Spleen (tissue), 11 donors: Measurements from ENCODE around the gene HOTAIR. TPM values are rescaled to one million over a fixed set of nuclear protein-coding genes. Genes with fewer than 3 reads are reported as not detected.
A peak's percentile ranks its signal among the peaks of the same experiment; 100 is the strongest.

Source experiments
- DNase-seq: peaks from one replicate; pipeline ENCODE4 v3.0.0-alpha.2; 2020
- H3K27ac ChIP-seq, 8 donors: fragments of 200-600 bp; sonication (generic) in 7 of 8; 1 replicate in 4 of 8; 2 replicates in 4 of 8; pipeline versions ENCODE4 v1.5.0 to v1.8.0; 2016 to 2021; ENCODE audit warnings: inconsistent platforms in 4 of 8, mild to moderate bottlenecking in 4 of 8, moderate library complexity in 1 of 8
- H3K27me3 ChIP-seq, 7 donors: fragments of 200-600 bp; sonication (generic) in 6 of 7; replicated peaks in 1 of 7; 1 replicate in 4 of 7; 2 replicates in 3 of 7; pipeline versions ENCODE4 v1.5.0 to v1.8.0; 2016 to 2021; ENCODE audit warnings: inconsistent platforms in 3 of 7, mild to moderate bottlenecking in 1 of 7
- H3K36me3 ChIP-seq, 6 donors: fragments of 200-600 bp; sonication (generic) in 5 of 6; 1 replicate in 4 of 6; 2 replicates in 2 of 6; pipeline versions ENCODE4 v1.5.0 to v1.8.0; 2016 to 2021; ENCODE audit warnings: inconsistent platforms in 2 of 6
- H3K4me1 ChIP-seq, 6 donors: fragments of 200-600 bp; sonication (generic) in 5 of 6; 1 replicate in 3 of 6; 2 replicates in 3 of 6; pipeline versions ENCODE4 v1.5.0 to v1.8.0; 2016 to 2021; ENCODE audit warnings: inconsistent platforms in 3 of 6
- H3K4me3 ChIP-seq, 8 donors: fragments of 200-600 bp; sonication (generic) in 7 of 8; 1 replicate in 4 of 8; 2 replicates in 4 of 8; pipeline versions ENCODE4 v1.5.0 to v1.8.0; 2016 to 2021; ENCODE audit warnings: inconsistent platforms in 4 of 8, mild to moderate bottlenecking in 4 of 8, moderate library complexity in 2 of 8
- H3K9me3 ChIP-seq, 8 donors: fragments of 200-600 bp; sonication (generic) in 7 of 8; 1 replicate in 4 of 8; 2 replicates in 4 of 8; pipeline versions ENCODE4 v1.5.0 to v1.8.0; 2016 to 2021; ENCODE audit warnings: inconsistent platforms in 4 of 8
- POLR2A ChIP-seq, 3 donors: fragments of 450-650 bp; IDR thresholded peaks; one replicate each; pipeline ENCODE4 v1.5.1; 2017; ENCODE audit warnings: antibody characterized with exemption in 3 of 3, mild to moderate bottlenecking in 1 of 3
- POLR2AphosphoS5 ChIP-seq, 3 donors: sonication (generic); formaldehyde crosslinking; IDR thresholded peaks; one replicate each; pipeline ENCODE4 v1.5.1; 2017; ENCODE audit warnings: antibody characterized with exemption in 3 of 3
- WGBS, 5 donors: extraction: QIAGEN DNeasy Blood & Tissue Kit in 3 of 5; methylation state at CpG; one replicate each; pipeline versions ENCODE4 v1.1.5 to v1.1.7; 2013 to 2018; 5-methylcytosine and 5-hydroxymethylcytosine counted together
- intact Hi-C: fragments of 100-400 bp; cut with DNase I; formaldehyde crosslinking; loops from one replicate; pipeline ENCODE4 v1.15.0; 2023; ENCODE audit warnings: low total_unique reads
- polyA plus RNA-seq, 3 donors: library from polyadenylated mRNA; stranded (reverse); fragments of 200-250 nt; gene quantifications; one replicate each; pipeline ENCODE4 v1.2.1, GENCODE V29; 2013
- total RNA-seq, 7 donors: library from RNA; depleted of rRNA in 3 of 7; stranded (reverse); fragments of >200 nt in 3 of 7; fragmentation: NEBNext Ultra II Directional in 4 of 7; extraction: Animal tissue kit (Norgen Biotek cat#: 25700) in 4 of 7; gene quantifications; one replicate each; pipeline versions ENCODE4 v1.1.0 to v1.2.1, GENCODE V29; 2016 to 2021
- TF ChIP-seq, protein P1 (sequence below), 11 experiments: fragments of 200-600 bp in 7 of 11; fragments of 450-650 bp in 4 of 11; sonication (generic) in 4 of 11; IDR thresholded peaks in 8 of 11; conservative IDR thresholded peaks in 3 of 11; 1 replicate in 7 of 11; 2 replicates in 4 of 11; pipeline versions ENCODE4 v1.4.0 to v1.8.0; 2016 to 2021; ENCODE audit warnings: antibody characterized with exemption in 11 of 11, inconsistent platforms in 4 of 11, mild to moderate bottlenecking in 1 of 11
- donor health status: healthy with polysubstance abuse.
- donor health status: DM: no; HTN: no; CAD: no; lungs with moderate emphysema.
- donor health status: DM: no; HTN: no; CAD: no.
- donor health status: Bipolar disorder and iron deficiency.
- donor health status: healthy.
- donor health status: DM: no; HTN: no; CAD: no.
- donor health status: DM: yes; HTN: yes; CAD: no.

Gene HOTAIR
- total and polyA plus RNA-seq, 10 donors = not detected

DNA sequence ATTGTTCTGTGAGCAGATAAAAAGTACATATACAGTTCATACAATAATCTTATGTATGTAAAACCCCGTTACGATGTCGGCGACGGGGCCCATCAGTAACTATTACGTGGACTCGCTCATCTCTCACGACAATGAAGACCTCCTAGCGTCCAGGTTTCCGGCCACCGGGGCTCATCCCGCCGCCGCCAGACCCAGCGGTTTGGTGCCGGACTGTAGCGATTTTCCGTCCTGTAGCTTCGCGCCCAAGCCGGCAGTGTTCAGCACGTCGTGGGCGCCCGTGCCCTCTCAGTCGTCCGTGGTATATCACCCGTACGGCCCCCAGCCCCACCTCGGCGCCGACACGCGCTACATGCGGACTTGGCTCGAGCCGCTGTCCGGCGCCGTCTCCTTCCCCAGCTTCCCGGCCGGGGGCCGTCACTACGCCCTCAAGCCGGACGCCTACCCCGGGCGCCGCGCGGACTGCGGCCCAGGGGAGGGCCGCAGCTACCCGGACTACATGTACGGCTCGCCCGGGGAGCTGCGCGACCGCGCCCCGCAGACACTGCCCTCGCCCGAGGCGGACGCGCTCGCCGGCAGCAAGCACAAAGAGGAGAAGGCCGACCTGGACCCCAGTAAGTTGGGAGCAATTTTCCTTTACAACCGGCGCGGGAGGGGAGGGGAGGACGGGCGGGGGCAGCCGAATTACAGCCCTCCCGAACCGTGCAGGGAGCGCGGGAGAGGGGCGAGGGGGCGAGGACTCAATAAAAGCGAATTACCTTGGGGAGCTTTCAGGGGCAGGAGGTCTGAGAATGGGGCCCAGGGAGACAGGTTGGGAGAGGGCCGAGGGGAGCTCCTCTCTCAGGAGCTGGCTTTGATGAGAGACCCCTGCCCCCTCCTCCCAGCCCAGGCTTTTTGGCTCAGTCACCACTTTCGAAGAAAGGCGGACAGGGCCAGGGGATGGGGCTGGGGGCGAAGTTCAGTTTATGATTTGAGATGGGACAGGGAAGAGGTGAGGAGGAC, 25.7 kb upstream of the HOTAIR start, which contains the start of gene HOXC9:
TSS of gene HOXC9 (plus strand) at position 46 of the 999 bp plus-strand sequence. CDS start at position 74, 28 bp downstream.
- no peaks in the 10 kb centered on the region for H3K9me3 ChIP-seq
- H3K36me3 ChIP-seq = no peaks in the 10 kb centered on the region
- WGBS, 5 donors = 5 to 8% (median 6%) methylated on average over 40 to 87 of the region's 87 CpGs
- intact Hi-C loops = loop anchor here (5.0 kb wide), 1 partner anchor 202 kb away; no protein-coding TSS in a partner anchor
- H3K4me3 ChIP-seq = peak within 1 kb of the TSS in 5 of 8 donors; percentile 13 to 53 (median 15)
- peaks cover 10 to 48% (median 31%) of the 10 kb centered on the region in 6 donors for H3K4me1 ChIP-seq
- no peak within 1 kb of the TSS for H3K27ac ChIP-seq
- no peak for DNase-seq
- TF ChIP-seq, protein P1, sequence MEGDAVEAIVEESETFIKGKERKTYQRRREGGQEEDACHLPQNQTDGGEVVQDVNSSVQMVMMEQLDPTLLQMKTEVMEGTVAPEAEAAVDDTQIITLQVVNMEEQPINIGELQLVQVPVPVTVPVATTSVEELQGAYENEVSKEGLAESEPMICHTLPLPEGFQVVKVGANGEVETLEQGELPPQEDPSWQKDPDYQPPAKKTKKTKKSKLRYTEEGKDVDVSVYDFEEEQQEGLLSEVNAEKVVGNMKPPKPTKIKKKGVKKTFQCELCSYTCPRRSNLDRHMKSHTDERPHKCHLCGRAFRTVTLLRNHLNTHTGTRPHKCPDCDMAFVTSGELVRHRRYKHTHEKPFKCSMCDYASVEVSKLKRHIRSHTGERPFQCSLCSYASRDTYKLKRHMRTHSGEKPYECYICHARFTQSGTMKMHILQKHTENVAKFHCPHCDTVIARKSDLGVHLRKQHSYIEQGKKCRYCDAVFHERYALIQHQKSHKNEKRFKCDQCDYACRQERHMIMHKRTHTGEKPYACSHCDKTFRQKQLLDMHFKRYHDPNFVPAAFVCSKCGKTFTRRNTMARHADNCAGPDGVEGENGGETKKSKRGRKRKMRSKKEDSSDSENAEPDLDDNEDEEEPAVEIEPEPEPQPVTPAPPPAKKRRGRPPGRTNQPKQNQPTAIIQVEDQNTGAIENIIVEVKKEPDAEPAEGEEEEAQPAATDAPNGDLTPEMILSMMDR (IDR thresholded peaks at IDR 0.05 in 8 of 11, conservative IDR thresholded peaks at IDR 0.05 in 3 of 11) = no peak
- TF ChIP-seq POLR2A (IDR thresholded peaks at IDR 0.05) (no peak), POLR2AphosphoS5 (IDR thresholded peaks at IDR 0.05) (no peak)
- peaks cover 16 to 100% (median 100%) of the 10 kb centered on the region in 7 donors for H3K27me3 ChIP-seq

DNA sequence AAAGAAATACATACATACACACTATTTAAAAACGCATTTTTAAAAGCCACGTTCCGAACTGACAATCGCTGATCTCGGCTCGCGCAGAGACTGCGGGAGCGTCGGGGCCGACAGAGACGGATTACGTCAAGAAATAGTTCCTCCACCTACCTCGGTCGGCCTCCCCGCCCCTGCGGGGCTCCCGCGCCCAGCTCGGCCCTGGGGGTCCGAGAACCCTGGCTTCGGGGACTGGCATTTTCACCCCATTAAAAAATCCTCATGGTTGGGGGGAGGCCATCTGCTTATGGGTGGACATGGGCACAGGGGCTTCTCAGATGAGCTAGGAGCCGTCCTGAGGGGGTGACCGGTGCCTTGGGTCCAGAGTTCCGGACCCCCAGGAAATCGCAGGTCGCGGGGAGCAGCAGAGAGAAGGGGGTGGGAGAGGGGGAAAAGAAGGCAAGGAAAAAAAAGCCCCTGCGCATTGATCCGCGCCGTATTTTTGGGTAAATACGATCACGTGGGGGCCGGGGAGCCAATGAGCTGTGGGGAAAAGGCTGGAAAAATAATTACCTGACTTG, 24.9 kb upstream of the HOTAIR start:
- Histone ChIP-seq H3K9me3 (no peaks in the 10 kb centered on the region), H3K27ac (no peak overlapping the region), H3K4me1 (peaks cover 18 to 48% (median 39%) of the 10 kb centered on the region in 6 donors), H3K36me3 (no peaks in the 10 kb centered on the region), H3K27me3 (peaks cover 18 to 100% (median 100%) of the 10 kb centered on the region in 7 donors), H3K4me3 (peak overlapping the region in 2 of 8 donors; percentile 25 to 53)
- WGBS, 5 donors = 4 to 7% (median 4%) methylated on average over 35 of the region's 35 CpGs
- TF ChIP-seq POLR2AphosphoS5 (IDR thresholded peaks at IDR 0.05) (no peak), POLR2A (IDR thresholded peaks at IDR 0.05) (no peak)
- TF ChIP-seq, protein P1 (IDR thresholded peaks at IDR 0.05 in 8 of 11, conservative IDR thresholded peaks at IDR 0.05 in 3 of 11) = no peak
- DNase-seq = no peak
- intact Hi-C loops = loop anchor here (5.0 kb wide), 1 partner anchor 203 kb away; no protein-coding TSS in a partner anchor

DNA sequence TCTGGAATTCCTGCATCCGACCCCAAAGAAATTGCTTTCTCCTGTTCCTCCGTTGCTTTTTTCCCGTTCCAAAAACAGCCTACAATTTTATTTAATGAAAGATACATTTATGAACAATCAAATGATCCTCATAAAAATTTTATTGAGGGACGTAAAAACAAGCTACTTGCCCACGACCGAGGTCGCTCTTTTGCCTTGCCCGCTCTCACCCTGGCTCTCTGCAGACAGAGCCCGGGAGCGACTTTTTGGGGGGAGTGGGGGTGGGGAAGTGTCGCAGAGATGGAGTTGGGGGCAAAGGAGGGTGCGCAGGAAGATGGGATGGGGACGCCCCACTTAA, 24.1 kb upstream of the HOTAIR start:
- Histone ChIP-seq H3K27me3 (peaks cover 24 to 100% (median 100%) of the 10 kb centered on the region in 7 donors), H3K4me3 (no peak overlapping the region)
- TF ChIP-seq POLR2AphosphoS5 (IDR thresholded peaks at IDR 0.05) (no peak), POLR2A (IDR thresholded peaks at IDR 0.05) (no peak)
- TF ChIP-seq, protein P1 (IDR thresholded peaks at IDR 0.05 in 8 of 11, conservative IDR thresholded peaks at IDR 0.05 in 3 of 11) = no peak

More for the DNA sequence above, 24.1 kb upstream of the HOTAIR start:
- Histone ChIP-seq H3K27ac (no peak overlapping the region), H3K9me3 (no peaks in the 10 kb centered on the region), H3K36me3 (no peaks in the 10 kb centered on the region), H3K4me1 (peaks cover 19 to 56% (median 47%) of the 10 kb centered on the region in 6 donors)
- no peak for DNase-seq
- intact Hi-C loops = no loop called here
- 10 to 15% (median 14%) methylated on average over 13 of the region's 13 CpGs for WGBS, 5 donors
